ENCODE measurements around the gene DDC.
A peak's percentile ranks its signal among the peaks of the same experiment; 100 is the strongest.

DDC gene

GRCh38 chr7:50564640-50565558 lies at the start of gene DDC:
Gene DDC (minus strand): TSS chr7:50565405. CDS start chr7:50544085, 21,320 bp downstream.
- in situ Hi-C loops (cut with HindIII; ENCODE audit: low sequenced_read_pairs) = no loop called here
- no peak for TF ChIP-seq CTCF (IDR thresholded peaks at IDR 0.05; ENCODE audit: low read depth, low read length)
- no peak within 1 kb of the TSS for H3K4me3 ChIP-seq (ENCODE audit: low read depth, low read length)
- DNase-seq (ENCODE audit: low read depth, low spot score) = no peak

- no peak overlapping the region for H3K4me3 ChIP-seq (ENCODE audit: low read depth, low read length)
- DNase-seq (ENCODE audit: low read depth, low spot score) = no peak
- TF ChIP-seq CTCF (IDR thresholded peaks at IDR 0.05; ENCODE audit: low read depth, low read length) = no peak
- in situ Hi-C loops (cut with HindIII; ENCODE audit: low sequenced_read_pairs) = no loop called here
Observed at GRCh38 chr7:50613473-50613872, 48.3 kb upstream of the DDC start.

GRCh38 chr7:50612704-50613103 lies 47.5 kb upstream of the DDC start:
- no peak for TF ChIP-seq CTCF (IDR thresholded peaks at IDR 0.05; ENCODE audit: low read depth, low read length)
- H3K4me3 ChIP-seq (ENCODE audit: low read depth, low read length) = no peak overlapping the region
- no peak for DNase-seq (ENCODE audit: low read depth, low spot score)
- in situ Hi-C loops (cut with HindIII; ENCODE audit: low sequenced_read_pairs) = no loop called here

GRCh38 chr7:50610521-50611277 lies 45.5 kb upstream of the DDC start:
- TF ChIP-seq CTCF (IDR thresholded peaks at IDR 0.05; ENCODE audit: low read depth, low read length) = no peak
- in situ Hi-C loops (cut with HindIII; ENCODE audit: low sequenced_read_pairs) = no loop called here

GRCh38 chr7:50608196-50608906 lies 43.1 kb upstream of the DDC start:
- in situ Hi-C loops (cut with HindIII; ENCODE audit: low sequenced_read_pairs) = no loop called here
- DNase-seq (ENCODE audit: low read depth, low spot score) = peak; percentile 10
- TF ChIP-seq CTCF (IDR thresholded peaks at IDR 0.05; ENCODE audit: low read depth, low read length) = no peak
- no peak overlapping the region for H3K4me3 ChIP-seq (ENCODE audit: low read depth, low read length)

More at GRCh38 chr7:50610521-50611277, 45.5 kb upstream of the DDC start:
- no peak overlapping the region for H3K4me3 ChIP-seq (ENCODE audit: low read depth, low read length)
- peak; percentile 70 for DNase-seq (ENCODE audit: low read depth, low spot score)

GRCh38 chr7:50607524-50608125 lies 42.4 kb upstream of the DDC start:
- no peak overlapping the region for H3K4me3 ChIP-seq (ENCODE audit: low read depth, low read length)
- in situ Hi-C loops (cut with HindIII; ENCODE audit: low sequenced_read_pairs) = no loop called here
- no peak for TF ChIP-seq CTCF (IDR thresholded peaks at IDR 0.05; ENCODE audit: low read depth, low read length)
- DNase-seq (ENCODE audit: low read depth, low spot score) = no peak
